Skin of body (tissue), 2 donors: ENCODE results near the gene ZNF496. TPM values are rescaled to one million over a fixed set of nuclear protein-coding genes. Genes with fewer than 3 reads are reported as not detected.
"Not testable (repeated sequence)": the region's sequence is repeated elsewhere in the genome, so short reads cannot be mapped to it uniquely, and the experiment has no call there.

Experiments used
- DNase-seq: peaks from one replicate; lab custom pipeline; 2025; lab: John Stamatoyannopoulos, UW
- total RNA-seq: library from RNA; depleted of rRNA; stranded (reverse); fragments of >200 nt; gene quantifications from one replicate; pipeline ENCODE4 v1.2.3, GENCODE V29; 2014

ZNF496 gene
- total RNA-seq, 1 donor from 2014 or later, result 14.1 TPM

DNA sequence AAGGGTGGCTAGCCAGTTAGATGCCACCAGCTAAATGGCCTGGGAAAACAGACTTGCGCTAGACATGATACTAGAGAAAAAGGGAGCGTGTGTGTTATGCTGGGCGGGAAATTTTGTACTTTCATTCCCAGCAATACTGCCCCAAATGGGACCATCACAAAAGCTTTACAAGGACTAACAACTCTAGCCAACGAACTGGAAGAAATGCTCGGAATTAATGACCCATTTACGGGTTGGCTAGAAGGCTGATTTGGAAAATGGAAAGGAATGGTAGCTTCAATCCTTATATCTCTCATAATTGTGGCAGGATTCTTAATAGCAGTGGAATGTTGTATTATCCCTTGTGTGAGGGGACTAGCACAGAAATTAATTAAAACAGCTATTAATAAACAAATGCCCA, 27.9 kb upstream of the ZNF496 start:
- DNase-seq, result no peak

DNA sequence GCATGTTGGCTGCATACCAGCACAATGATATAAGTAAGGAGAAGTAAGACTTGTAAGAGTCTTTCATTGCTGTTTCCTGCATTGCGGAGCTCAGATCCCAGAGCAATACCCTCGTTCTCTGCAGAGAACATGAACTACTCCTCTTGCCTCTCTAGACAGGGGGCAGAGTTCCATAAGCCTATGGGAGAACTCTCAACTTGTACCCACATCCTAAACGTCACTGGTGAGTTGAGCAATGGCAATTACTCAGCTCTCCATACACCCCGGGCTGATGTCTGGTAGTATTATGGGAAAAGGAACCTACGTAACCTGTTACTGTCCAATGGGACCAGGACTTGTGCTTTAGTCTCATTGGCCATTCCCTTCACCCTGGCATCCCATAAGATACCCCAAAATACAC, 27.3 kb upstream of the ZNF496 start:
- DNase-seq, result no peak

DNA sequence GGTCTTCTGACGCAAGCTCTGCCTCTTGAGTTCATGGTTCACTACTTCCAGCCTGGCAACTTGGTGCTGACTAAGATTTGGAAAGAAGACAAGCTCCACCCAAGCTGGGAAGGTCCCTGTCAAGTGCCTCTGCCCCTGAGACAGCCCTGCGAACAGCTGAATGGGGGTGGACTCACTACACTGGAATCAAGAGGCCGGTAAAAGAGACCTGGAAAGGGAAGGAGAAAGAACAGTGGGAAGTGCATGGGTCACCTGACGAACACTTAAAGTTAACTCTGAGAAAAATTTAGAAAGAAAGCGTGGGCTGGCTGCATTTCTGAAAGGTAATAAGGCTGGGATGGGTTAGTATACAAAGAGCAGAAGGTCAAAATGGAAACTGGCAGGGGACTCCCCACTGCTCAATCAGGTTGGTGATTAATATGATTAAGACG, 26.1 kb upstream of the ZNF496 start:
- DNase-seq, result no peak

DNA sequence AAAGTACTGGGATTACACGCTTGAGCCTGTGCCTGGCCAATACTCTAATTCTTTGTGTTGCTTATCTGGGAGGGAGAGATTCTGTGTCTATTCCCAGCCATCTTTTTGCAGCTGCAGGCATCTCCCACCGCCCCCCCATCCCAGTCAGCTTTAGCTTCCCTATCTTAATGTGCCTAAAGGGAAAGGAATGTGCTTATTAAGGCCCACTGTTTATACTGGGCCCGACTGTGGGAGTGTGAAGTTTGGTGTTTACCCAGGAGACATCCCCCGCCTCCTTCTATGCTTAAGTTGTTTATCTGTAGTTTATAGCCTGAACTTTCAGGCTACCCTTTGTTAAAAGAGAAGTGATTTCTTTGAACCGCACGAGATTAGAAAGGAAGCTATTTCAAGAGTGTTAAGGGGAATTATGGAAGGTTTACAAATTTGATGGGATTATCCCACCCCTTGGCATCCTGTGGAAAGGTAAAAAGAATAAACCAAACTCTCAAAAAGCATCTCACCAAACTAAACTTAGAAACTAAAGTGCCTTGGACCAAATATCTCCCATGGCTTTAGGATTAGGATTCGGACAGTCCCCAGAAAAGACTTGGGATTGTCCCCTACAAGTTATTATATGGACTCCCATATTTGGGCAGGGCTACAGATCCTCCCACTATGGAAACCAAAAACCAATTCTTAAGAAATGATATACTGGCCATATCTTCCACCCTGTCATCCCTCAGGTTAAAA, 25.5 kb upstream of the ZNF496 start:
- no peak for DNase-seq

DNA sequence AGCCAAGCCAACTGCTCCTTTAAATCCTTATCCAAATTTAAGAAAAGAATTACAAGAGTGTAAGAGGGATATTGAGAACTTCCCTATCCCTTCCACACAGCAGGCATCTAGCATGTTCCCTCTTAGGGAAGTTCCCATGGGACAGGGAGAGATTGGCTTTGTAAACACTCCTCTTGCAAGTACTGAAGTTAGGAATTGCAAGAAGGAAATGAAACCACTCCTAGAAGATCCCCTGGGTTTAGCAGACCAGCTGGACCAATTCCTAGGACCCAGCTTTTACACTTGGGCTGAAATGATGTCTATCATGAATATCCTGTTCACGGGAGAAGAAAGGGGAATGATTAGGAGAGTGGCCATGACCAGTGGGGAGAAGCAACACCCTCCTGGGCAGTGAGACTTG, 23.5 kb upstream of the ZNF496 start:
- DNase-seq, result not testable (repeated sequence)

DNA sequence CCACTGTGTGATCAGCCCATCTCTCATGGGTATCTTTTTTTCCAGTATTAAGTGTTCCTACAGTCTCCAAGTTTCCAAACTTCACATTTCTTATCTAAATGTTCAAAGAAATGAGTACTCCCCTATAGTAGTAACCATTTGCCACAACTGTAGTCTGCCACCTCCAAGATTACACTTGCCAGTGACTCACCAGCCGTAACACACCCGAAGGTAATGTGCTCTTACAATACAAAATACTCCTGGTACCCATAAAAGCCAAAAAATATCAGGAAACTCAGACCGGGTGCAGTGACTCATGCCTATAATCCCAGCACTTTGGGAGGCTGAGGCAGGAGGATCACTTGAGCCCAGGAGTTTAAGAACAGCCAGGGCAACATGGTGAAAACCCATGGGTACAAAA, 20.5 kb upstream of the ZNF496 start:
- no peak for DNase-seq

DNA sequence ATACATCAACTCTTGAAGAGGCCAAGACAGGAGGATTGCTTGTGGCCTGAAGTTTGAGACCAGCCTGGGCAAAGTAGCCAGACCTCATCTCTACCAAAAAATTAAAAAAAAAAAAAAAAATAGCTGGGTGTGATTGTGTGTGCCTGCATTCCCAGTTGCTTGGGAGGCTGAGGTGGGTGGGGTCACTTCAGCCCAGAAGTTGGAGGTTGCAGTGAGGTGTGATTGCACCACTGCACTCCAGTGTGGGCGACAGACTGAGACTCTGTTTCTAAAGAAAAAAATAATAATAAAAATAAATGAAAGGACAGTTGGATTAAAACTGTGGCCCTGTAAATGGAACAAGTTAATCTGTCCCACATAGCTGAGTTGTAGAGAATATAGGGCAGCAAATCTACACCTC, 18.9 kb upstream of the ZNF496 start:
- DNase-seq, result no peak

DNA sequence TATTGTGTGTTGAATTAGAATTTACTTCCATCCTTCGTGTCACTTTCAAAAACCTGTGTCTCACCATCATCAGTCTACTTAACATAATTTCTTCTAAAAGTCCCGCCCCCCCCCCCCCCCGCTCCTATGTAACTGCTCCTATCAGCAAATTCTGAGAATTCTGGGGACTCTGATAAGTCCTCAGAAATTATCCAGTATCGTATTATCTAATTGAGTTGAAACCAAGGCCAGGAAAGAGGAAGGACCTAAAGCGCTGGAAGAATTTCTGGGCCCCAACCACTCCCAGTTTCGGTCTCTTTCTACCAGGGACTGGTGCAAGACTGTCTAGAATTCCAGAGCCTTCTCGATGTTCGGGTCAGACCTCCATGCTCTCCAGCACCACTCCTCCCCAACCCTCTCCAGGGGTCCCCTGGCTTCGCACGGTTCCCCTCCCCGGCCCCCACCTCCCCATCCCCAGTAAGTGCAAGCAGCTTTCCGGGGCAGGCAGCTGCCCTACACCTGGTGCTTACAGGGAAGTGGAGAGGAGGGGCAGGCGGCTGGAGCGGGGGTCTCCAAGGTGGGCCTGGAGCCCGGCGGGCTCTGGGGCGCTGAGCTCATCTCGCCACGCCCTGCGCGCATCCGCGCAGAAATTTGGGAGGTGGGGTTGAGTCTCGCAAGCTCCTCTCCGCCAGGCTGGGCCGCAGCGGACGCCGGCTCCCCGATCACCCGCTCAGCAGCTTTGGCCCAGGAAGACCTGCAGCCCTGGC, 16.0 kb upstream of the ZNF496 start:
- no peak for DNase-seq

DNA sequence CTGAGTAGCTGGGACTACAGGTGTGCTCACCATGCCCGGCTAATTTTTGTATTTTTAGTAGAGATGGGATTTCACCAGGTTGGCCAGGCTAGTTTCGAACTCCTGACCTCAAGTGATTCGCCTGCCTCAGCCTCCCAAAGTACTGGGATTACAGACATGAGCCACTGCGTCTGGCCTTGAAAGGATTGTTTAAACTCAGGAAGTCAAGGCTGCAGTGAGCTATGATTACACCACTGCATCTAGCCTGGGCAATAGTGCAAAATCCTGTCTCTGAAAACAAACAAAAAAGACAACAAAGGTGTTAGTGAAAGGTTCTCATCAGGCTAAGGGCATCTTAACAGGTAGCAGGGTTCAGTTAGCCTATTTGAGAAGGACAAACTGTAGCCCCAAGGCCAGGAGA, 14.2 kb upstream of the ZNF496 start:
- DNase-seq, result no peak

DNA sequence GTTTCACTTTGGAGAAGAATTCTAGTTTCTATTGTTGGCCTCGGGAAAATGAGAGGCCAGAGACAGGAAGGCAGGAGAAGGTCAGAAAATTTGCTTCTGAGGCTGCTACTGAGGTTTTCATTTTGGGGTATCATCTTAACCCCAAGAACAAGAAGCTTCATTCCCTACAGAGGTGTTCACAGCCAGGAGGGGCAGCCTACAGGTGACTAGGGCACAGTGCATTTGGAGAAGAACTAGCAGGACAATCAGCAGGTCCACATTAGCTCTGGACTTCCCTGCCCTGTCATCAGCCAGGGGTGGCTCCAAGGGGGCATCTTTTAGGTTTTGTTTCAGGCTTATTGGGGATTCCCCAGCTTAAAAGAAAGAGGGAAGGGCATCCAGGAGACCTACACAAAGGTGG, 12.1 kb upstream of the ZNF496 start:
- no peak for DNase-seq

DNA sequence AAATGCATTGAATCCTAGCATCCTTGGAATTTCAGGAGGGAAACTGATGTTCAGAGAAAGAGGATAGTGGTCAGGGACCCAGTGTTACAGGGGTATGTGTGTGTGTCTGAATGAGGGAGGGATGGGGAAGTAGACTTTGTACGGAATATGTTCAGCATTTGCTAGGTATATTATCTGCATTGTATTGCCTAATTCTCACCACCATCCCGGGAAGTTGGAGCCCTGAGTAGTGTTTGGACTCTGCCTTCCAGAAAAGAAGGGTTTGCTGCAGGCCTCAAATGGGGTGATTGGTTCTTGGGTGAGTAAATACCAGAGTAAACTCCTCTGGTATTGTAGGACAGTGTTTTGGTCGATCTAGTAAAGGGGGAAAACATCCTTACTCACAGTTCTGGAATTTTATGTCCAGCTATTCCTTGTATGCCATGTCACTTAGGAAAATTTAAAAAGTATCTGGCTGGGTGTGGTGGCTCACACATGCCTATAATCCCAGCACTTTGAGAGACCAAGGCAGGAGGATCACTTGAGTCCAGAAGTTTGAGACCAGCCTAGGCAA, 7.1 kb upstream of the ZNF496 start:
- no peak for DNase-seq

DNA sequence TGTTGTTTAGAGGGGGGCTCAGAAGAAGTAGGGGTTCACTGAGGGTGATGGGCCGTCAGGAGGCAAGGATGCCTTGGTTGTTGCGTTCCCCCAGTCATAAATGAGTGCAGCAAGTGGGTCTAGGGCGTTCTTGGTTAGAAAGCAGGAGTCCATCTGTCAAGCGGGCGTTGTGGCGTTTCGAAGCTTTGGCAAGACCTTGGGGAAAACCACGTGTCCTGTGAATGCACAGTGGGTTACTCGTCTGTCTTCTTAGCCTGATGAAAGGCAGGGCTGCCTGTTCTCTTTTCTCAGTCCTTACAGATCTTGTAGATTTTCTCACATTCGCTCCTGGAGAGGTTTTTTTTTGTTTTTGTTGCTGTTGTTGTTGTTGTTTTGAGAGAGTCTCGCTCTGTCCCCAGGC, 6.3 kb upstream of the ZNF496 start:
- DNase-seq, result no peak

DNA sequence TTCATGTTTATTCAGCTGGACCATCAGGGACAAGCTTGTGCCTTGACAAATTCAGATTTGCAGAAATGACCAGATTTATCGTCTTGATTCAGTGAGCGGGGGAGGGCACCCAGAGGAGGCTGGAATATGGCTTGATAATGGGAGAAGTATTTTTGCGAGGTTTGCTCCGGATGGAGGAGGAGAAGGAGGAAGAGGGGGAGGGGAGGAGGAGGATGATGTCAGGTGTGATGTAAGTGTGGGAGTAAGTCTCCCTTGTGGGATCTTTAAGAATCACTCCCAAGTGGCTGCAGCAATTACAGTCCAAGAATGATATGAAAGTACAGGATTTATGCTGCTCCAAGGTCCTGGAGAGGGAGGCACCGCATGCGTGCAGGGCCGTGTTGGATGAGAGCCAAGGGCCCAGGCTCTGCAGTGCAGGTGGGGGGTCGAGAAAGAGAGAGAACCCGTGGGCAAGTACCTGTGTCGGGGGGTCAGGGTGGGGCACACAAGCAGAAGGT, 5.6 kb upstream of the ZNF496 start:
- no peak for DNase-seq

DNA sequence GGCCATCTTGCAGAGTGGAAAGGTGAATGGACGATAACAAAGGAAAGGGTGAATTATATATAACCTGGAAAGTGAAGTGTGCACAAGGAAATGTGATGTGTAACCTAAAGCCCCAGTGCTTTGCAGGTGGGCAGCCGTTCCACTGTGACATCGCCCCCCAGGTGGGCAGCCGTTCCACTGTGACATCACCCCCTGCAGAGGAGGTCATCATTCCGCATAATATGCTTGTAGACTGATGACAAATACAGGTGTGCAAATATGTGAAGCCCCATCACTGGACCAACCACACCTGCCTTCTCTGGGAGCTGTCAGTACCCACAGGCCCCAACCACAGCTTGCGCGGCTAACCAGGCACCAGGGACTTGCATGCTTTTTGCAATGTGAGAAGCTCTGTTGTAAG, 4.7 kb upstream of the ZNF496 start:
- DNase-seq, result no peak

DNA sequence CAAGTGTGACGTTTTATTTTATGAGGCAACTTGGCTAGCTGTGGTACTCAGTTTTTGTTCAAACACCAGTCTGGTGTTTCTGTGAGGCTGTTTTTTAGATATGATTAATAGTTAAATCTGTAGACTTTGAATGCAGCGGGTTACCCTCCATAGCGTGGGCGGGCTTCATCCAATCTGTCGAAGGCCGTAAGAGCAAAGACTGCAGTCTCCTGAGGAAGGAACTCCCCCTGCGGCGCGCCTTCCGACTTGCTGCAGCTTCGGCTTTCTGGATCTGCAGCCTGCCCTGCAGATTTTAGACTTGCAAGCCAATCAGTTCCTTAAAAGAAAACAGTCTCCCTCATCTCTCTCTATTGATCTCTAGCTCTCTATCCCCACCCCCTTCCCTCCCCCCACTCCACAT, 4.2 kb upstream of the ZNF496 start:
- no peak for DNase-seq

DNA sequence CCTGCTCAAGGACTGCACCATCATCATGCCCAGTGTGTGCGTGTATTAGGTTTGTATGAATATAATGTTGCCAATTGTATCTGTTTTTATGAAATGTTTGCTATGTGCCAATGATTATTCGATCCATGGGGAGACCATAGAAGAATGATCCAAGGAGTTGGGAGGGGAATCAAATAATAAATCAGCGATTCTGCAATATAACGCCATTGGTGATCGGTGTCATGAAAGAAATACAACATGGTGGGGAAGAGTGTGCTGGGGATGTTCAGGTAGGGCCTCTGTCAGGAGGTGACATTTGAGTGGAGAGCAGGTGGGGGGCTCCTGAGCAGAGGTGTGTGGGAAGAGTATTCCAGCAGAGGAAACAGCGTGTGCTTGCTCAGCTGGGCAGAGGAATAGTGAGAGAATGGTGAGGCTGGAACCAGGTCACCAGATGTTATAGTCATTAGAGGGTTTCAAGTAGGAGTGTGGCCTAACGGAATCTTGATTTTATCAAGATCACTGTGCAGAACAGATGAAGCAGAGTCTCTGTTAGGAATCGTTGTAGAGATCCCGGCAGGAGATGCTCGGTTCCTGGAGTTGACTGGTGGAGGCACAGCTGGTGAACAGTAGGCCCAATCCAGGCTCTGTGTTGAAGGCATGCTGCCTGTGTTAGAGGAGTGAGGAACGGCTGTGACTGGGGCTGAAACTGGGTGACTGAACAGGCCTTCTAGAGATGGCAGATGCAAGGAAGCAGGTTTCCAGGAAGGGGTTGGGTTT, 2.9 kb upstream of the ZNF496 start:
- no peak for DNase-seq

DNA sequence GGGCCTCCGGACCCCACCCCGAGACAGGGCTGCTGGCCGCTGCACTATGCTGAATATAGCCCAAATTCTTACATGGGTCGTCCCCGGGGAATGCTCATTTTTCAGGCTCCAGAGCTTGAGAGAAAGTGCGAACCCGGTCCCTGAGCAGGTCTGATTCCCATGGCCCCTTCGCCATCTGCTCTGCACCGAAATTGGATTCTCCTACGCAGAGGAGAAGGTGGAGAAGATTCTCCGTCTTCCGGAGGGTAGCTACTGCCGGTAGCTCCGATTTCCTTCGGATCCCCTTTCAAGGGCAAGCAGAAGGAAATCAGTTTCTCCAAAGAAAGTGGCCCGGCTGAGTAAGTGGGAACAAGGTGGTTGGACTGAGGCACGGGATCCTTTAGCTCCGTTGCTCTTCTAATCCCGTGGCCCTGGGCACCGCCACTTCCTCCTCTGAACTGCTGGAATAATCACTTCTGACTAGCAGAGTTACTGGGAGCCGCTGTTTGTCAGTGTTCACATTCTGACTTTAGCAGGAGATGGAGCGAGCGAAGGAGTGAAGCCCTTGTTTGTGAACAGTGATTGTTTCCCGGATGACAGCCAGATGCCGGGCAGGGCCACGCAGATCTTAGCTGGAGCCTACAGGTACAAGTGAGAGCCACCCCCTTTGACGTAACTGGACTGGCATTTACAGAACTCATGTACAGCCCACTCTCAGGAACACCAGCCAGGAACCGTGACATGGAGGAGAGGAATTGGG, 1.1 kb upstream of the ZNF496 start:
- DNase-seq, result peak; percentile 25

DNA sequence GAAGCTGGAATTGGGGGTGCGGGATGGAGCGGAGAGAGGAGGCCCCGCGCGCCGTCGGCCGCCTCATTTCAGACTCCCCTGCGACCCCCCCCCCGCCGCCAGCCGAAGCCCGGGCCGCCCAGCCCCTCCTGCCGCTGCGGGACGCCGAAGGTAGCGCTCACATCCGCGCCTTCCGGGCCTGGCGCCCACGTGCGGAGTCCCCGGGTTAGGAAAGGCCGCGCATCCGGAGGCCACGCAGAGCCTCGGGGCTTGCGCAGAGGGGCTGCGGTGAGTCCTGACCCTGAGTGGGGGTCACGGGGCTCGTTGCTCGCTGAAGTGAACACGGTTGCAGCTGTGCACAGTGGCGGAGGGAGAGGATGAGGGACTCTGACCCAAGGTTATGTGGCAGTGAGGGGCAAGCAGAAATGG, 552 bp upstream of the ZNF496 start:
- DNase-seq, result no peak

DNA sequence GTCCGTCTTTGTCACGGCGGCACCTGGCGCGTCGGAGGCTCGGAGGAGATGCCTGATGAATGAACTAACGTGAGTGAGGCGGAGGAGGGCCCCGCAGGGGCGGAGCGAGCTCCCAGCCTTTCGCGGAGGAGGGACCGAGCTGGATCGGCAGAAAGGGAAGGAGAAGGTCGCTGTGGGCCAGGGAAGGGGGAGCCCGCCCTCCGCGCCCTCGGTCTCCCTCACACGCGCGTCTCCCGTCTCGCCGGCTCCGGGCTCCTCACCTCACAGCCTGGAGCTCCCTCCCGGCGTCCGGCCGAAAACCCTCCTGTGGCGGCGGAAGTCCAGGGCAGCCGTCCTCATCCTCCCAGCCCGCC, 519 bp downstream of the ZNF496 start:
- DNase-seq, result peak; percentile 44

DNA sequence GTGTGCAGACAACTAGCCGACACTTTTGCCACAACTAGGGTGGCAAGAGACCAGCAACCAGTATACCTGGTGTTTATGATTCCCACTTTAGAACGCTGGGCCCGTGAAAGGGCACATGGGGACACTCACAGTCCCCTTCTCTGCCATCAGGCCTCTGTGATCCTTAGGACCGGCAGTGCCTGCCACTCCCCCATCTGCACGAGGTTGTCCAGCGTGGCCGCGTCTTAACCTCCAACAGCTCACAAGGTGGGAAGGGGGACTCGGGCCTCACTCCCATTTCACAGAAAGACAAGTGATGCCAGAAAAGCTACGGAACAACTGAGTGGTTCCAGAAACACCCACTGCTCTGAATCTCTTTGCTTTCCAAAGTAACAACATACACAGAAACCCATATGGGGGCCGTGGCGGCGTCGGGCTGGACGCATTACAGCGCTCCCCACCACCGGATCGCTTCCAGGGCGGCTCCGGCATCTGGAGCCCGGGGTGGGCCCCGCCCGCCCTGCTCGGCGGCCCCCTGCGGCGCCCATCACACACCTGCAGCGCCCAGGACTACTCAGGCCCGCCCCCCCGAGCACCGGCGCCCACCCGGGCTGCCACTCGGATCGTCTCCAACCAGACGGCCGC, 1.0 kb downstream of the ZNF496 start:
- no peak for DNase-seq

DNA sequence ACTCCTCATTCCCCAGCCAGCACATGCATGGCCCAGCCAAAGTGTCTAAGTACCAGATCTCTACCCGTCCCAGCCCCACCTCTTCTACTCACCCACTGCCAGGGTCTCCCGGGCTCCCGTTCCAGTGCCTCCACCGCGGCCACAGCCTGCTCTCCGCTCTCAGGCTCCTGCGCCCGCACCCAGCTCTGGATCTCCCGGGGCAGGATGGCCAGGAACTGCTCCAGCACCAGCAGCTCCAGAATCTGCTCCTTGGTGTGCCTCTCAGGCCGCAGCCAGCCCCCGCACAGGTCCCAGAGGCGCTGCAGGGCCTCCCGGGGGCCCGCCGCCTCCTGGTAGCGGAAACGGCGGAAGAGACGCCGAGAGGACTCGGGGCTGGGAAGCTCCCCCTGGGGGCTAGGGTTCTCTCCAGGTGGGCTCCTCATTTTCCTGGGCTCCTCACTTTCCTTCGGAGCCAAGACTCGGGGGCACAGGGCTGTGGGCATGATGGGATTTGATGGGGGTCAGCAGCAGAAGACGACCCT, 2.5 kb downstream of the ZNF496 start:
- no peak for DNase-seq
